ENCODE measurements around the gene HSPA12B.
"Not testable (repeated sequence)": the region's sequence is repeated elsewhere in the genome, so short reads cannot be mapped to it uniquely, and the experiment has no call there.

HSPA12B gene

DNA sequence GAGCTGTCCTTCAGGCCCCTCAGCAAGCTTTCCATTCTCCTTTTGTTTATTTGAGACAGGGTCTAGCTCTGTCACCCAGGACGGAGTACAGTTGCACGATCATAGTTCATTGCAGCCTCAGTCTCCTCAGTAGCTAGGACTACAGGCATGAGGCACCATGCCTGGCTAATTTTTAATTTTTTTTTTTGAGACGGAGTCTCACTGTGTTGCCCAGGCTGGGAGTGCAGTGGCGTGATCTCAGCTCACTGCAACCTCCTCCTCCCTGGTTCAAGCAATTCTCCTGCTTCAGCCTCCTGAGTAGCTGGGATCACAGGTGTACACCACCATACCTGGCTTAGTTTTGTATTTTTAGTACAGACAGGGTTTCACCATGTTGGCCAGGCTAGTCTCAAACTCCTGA lies 56.7 kb downstream of the HSPA12B start:
- not testable (repeated sequence) for DNase-seq

DNA sequence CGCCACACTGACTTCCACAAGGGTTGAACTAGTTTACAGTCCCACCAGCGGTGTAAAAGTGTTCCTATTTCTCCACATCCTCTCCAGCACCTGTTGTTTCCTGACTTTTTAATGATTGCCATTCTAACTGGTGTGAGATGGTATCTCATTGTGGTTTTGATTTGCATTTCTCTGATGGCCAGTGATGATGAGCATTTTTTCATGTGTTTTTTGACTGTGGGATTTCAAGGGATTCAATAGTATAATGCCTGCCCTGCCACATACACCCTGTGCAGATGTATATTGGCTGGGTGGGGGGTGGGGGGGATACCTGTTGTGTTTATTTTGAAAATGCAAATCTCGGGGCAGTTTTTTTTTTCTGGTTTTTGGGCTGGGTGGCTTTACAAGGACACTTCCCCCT lies 61.7 kb downstream of the HSPA12B start:
- not testable (repeated sequence) for DNase-seq

DNA sequence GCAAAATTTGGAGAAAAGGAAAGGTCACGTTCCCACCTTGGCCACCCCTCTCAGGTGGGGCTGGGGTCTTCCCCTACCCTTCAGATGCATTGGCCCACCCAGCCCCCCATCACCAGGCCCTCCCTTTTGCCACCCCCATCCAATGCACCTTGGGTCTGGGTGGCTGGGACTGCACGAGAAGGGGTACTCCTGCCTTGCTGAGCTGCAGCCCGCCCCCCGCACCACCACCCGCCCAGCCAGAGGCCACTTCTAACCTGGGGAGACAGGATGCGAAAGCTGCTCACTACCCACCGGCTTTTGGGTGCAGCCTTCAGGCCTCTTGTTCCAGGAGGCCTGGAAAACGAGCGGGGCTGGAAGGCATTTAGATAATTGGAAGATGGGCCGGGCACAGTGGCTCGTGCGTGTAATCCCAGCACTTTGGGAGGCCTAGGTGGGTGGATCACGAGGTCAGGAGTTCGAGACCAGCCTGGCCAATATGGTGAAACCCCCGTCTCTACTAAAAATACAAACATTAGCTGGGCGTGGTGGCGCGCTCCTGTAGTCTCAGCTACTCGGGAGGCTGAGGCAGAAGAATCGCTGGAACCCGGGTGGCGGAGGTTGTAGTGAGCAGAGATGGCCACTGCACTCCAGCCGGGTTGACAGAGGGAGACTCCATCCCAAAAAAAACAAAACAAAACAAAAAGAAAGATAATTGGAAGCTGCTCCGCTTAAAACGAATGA lies 62.4 kb downstream of the HSPA12B start:
- DNase-seq: no peak

DNA sequence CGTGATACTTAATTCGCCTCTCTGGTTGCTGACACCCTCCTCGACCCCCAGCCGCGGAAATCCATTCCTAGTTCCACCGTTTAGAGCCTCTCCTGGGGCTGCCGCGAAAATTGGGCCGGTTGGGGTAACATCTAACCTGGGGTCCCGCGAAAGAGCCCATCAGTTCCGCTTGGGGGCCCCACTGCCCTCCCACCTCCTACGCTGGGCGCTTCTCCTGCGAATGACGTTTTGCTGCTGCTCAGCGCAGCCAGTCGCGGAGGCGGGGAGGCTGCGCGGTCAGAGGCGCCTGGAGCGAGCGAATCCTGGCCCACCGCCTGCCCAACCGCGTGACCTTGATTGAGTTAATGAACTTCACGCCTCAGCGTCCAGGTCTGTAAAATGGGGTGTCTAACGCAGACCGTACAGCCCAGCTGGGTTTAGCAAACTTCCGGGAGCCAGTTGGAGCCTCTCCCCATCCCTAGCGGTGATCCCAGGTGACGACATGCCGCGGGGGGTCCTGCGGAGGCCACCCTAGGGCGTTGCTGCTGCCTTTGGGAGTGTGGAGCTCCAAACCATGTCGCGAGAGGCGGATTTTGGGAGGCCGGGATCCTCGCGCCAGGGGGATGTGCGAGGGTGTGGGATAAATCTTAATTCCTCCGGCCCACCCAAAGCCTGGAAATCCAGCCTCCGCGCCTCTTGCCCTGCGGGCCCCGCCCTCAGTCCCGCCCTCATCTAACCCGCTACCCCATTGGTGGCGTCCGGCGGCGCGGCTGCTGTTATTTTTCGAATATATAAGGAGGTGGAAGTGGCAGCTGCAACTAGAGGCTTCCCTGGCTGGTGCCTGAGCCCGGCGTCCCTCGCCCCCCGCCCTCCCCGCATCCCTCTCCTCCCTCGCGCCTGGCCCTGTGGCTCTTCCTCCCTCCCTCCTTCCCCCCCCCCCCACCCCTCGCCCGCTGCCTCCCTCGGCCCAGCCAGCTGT lies 63.3 kb downstream of the HSPA12B start, which contains the start of gene CDC25B:
Gene CDC25B, plus strand, starts transcription at position 800 of the 958 bp plus-strand sequence. CDS start 222 bp downstream, outside the sequence.
- peak; percentile 76 for DNase-seq

DNA sequence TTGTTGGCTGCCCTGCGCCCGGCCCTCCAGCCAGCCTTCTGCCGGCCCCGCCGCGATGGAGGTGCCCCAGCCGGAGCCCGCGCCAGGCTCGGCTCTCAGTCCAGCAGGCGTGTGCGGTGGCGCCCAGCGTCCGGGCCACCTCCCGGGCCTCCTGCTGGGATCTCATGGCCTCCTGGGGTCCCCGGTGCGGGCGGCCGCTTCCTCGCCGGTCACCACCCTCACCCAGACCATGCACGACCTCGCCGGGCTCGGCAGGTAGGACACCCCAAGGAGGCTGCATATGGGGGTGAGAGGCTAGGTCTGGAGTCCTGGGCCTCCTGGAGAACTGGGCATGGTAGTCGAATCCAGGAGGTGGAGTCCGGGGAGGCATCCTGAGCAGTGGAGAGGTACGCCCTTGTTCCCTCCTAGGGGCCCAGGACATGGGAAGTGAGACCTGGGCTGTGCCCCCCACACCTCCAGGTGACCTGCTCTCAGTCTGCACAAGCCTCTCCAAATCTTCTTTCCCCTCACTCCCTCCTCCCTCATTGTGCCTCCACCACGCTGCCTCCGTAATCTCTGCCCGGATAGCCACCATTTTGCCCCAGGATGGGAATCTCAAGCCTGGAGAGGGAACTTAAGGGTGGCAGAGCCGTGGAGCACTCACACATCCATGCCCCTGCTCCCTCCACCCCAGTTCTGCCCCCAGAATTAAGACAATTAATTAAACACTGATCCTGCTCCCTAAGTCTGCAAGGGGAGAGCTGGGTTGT lies 64.2 kb downstream of the HSPA12B start:
- no peak for DNase-seq

DNA sequence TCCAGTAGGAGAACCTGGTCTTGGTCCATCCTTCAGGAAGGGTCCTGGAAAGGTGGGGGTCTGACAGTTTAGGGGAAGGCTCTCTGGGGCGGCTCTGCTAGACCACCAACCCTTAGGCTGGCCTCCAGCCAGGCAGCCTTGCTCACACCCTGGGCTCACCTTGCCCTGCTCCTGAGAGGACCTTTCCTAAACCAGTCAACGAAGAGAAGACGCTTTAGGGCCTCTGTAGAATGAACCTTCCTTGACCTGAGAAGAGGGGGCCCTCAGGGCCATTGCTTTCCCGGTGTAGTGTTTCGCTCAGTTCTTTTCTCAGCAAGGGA lies 64.7 kb downstream of the HSPA12B start:
- DNase-seq: no peak

DNA sequence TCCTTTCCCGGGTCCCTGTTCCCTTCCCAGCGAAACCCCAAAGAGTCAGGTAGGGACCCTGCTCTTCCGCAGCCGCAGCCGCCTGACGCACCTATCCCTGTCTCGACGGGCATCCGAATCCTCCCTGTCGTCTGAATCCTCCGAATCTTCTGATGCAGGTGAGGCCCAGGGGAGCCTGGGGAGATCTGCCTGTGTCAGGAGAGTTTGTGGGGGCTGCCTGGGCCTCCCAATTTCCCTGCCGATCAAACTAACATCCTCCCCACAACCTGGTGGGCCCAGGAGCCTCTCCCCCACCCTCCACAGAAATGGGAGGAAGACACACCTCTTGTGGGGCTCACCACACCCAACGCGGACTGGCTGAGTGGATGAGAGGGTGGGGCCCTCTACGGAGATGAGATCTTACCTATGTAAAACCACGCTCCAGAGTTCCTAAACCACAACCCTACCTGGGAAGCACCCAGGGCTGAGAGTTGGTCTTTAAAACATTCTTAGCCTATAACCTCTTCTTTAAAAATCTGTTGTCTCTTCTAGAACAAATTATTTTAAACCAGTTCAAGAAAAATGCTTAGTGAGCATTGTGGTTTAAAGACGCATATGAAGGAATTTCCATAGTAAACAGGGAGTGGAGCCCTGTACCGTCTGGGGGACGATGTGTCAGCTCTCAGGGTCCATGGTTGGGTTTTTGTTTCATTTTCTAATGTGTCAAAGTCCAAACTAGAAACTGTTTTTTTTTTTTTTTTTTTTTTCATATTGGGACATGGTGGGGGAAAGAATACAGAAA lies 65.3 kb downstream of the HSPA12B start:
- no peak for DNase-seq

DNA sequence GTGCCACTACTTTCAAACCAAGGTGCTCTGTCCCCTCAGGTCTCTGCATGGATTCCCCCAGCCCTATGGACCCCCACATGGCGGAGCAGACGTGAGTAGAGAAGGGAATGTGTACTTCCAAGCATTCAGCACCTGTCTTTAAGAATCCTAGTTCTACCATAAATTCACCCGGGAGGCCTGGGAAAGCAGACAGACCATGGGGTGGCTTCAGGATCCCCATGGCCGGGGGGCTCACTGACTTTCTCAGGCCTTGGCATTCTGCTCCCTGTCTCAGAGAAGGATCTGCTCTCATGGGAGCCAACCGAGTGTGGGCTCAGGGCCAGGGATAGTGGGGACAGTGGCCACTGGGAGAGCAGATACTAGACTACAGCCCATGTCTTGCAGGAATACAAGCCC lies 65.9 kb downstream of the HSPA12B start:
- no peak for DNase-seq

DNA sequence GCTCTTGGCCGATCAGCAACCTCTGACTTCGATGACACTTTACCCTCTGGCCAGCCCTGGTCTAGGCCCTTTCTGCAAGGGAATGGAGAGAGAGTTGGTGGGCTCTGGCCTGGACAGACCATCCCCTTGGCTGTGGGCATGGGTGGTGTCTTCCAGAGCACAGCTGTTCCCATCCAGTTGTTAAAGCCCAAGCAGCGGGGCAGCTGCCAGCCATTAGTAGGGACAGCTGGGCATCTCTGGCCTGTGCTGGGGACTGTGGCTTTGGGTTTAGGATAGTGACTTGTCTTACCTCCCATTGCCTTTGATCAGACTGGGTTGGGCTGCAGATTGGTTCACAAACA lies 66.4 kb downstream of the HSPA12B start:
- no peak for DNase-seq

DNA sequence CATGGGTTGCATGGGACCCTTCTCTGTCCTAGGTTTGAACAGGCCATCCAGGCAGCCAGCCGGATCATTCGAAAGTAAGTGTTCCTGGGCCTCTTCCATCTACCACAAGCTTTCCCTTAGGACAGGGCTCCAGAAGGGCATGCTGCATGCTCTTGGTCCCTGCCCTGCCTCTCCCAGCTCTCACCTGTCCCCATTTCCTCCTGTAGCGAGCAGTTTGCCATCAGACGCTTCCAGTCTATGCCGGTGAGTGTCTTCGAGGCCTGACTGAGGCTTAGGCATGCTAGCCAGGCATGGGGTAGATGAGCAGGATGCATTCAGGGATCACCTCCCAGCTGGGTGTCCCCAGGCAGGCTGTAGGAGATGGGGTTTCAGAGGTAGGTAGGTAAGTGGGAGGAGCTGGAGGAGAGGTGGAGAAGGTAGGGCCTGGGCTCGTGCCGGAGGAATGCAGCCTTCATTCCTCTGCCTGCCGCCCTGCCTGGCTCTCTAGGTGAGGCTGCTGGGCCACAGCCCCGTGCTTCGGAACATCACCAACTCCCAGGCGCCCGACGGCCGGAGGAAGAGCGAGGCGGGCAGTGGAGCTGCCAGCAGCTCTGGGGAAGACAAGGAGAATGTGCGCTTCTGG lies 67.9 kb downstream of the HSPA12B start:
- no peak for DNase-seq

DNA sequence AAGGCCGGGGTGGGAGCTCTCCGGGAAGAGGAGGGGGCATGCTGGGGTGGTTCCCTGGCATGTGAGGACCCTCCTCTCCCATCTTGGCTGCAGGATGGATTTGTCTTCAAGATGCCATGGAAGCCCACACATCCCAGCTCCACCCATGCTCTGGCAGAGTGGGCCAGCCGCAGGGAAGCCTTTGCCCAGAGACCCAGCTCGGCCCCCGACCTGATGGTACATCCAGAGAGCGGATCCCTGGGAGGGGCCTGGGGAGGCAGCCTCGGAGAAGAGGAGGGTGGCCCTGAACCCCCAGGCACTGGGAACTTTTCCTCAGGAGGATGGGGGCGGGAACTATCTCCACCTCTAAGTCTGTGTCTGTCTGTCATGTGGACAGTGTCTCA lies 68.4 kb downstream of the HSPA12B start:
- no peak for DNase-seq

DNA sequence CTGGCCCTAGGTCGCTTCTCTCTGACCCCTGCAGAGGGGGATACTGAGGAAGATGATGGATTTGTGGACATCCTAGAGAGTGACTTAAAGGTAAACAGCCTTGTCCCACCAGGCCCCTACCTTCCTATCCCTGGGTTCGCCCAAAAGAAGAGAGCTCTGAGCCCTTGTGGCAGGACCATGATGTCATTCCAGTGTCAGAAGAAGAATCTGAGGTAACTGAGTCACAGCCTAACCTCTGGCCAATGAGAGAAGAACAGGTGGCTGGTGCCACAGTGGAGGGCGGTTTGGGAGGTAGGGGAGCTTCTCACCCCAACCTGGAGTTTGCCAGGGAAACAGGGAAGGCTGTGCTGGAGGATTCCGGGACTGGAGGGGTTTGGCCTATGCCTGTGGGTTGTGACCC lies 68.8 kb downstream of the HSPA12B start:
- no peak for DNase-seq

DNA sequence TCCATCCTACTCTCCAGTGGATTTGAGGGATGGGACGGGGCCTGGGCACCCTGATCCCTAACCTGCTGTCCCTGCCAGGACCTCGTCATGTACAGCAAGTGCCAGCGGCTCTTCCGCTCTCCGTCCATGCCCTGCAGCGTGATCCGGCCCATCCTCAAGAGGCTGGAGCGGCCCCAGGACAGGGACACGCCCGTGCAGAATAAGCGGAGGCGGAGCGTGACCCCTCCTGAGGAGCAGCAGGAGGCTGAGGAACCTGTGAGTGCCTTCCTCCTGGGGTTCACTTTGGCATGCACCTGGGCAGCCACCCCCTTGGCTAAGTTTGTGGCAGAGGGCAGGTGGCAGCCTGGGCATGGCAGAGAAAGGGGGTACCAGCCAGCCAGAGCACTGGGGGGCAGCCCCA lies 69.4 kb downstream of the HSPA12B start:
- DNase-seq: no peak

Data from NCI-H2107 (cell line).